ENCODE data around the gene ANKRA2. TPM values are rescaled to one million over a fixed set of nuclear protein-coding genes. Genes with fewer than 3 reads are reported as not detected.

Gene ANKRA2
- total and polyA plus RNA-seq, 10 of the 15 experiments (the other 5 are each of a cell fraction or from before 2014, with no cell fraction given), result 12.3 to 47.1 (median 21.9) TPM

DNA sequence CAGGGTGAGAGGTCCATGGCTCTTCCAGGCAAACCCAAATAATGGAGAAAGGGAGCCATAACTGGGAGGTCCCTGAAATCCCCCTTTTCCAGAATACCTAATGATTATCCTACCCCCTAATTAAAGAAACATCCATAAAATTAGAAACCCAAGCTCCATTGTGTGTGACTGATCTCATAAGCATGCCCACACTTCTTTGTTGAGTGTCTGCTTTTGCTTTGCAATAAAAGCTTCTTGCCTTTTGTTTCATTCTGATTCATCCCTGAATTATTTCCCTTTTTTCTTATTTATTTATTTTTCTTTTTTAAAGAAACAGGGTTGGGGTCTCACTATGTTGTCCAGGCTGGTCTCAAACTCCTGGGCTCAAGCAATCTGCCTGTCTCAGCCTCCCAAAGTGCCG lies 34.1 kb downstream of the ANKRA2 start:
- Histone ChIP-seq H2AFZ (ENCODE audit: control insufficient read depth, low read depth, low read length) (no peak overlapping the region), H3K79me2 (ENCODE audit: control insufficient read depth, insufficient read depth, low read length) (no peaks in the 10 kb centered on the region), H3K9me3 (replicated peaks; ENCODE audit: control insufficient read depth, insufficient read depth, low read length) (no peaks in the 10 kb centered on the region), H3K4me3 (no peak overlapping the region), H3K27ac (ENCODE audit: control insufficient read depth, insufficient read depth) (no peak overlapping the region), H4K20me1 (ENCODE audit: control insufficient read depth, insufficient read depth) (no peaks in the 10 kb centered on the region), H3K27me3 (replicated peaks in 1 of 2; ENCODE audit: control insufficient read depth in 2 of 2, insufficient read depth in 2 of 2, low read length in 1 of 2) (no peaks in the 10 kb centered on the region; a peak in 2 of 4 replicates), H3K4me2 (ENCODE audit: control insufficient read depth, insufficient read depth) (no peak overlapping the region), H3K4me1 (ENCODE audit: control insufficient read depth, insufficient read depth, low read length) (no peaks in the 10 kb centered on the region), H3K9ac (ENCODE audit: control insufficient read depth, insufficient read depth, low read length) (no peak overlapping the region), H3K36me3 (ENCODE audit: control insufficient read depth in 2 of 2, insufficient read depth in 2 of 2, low read length in 1 of 2) (no peaks in the 10 kb centered on the region)
- ChIA-PET RAD21 (ENCODE audit: unreplicated experiment) (interaction anchor here (1.0 kb wide), 1 partner anchor 13 kb away, joined by 4 read pairs; no protein-coding TSS in a partner anchor), POLR2A (no interaction called here), CTCF (interaction anchor here (0.7 to 1.4 kb wide), 5 partner anchors 11 to 60 kb away, joined by 3 to 6 read pairs (median 4); no protein-coding TSS in a partner anchor), SMC1A (ENCODE audit: uncharacterized antibody, unreplicated experiment) (no interaction called here)
- TF ChIP-seq MYC (IDR thresholded peaks at IDR 0.05; ENCODE audit: insufficient read depth, insufficient read length, insufficient replicate concordance, low read length, severe bottlenecking) (no peak), SREBF2 (IDR thresholded peaks at IDR 0.05; ENCODE audit: low read length) (no peak), NR2F1 (conservative IDR thresholded peaks at IDR 0.05) (no peak), JUND (IDR thresholded peaks at IDR 0.05; ENCODE audit: low read depth, low read length) (no peak), MYB (IDR thresholded peaks at IDR 0.05; ENCODE audit: borderline replicate concordance, low read depth, low read length) (no peak), FOS (IDR thresholded peaks at IDR 0.05; ENCODE audit: borderline replicate concordance, extremely low read depth, insufficient read length) (no peak), EGR1 (IDR thresholded peaks at IDR 0.05; ENCODE audit: borderline replicate concordance in 1 of 2, low read depth in 2 of 2, low read length in 2 of 2) (no peak), WRNIP1 (IDR thresholded peaks at IDR 0.05; ENCODE audit: borderline replicate concordance, low read depth, low read length) (no peak), ZNF207 (IDR thresholded peaks at IDR 0.05; ENCODE audit: borderline replicate concordance) (no peak)
- TF ChIP-seq, protein P1, sequence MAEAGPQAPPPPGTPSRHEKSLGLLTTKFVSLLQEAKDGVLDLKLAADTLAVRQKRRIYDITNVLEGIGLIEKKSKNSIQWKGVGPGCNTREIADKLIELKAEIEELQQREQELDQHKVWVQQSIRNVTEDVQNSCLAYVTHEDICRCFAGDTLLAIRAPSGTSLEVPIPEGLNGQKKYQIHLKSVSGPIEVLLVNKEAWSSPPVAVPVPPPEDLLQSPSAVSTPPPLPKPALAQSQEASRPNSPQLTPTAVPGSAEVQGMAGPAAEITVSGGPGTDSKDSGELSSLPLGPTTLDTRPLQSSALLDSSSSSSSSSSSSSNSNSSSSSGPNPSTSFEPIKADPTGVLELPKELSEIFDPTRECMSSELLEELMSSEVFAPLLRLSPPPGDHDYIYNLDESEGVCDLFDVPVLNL (IDR thresholded peaks at IDR 0.05; ENCODE audit: low read depth, low read length), result no peak
- in situ Hi-C loops (cut with MboI) (no loop called here), intact Hi-C loops (cut with micrococcal nuclease; ENCODE audit: unreplicated experiment) (no loop called here)
- 100% methylated on average over 1 of the region's 1 CpG for WGBS (ENCODE audit: insufficient coverage, insufficient replicate concordance, low lambda C conversion rate, missing lambda C conversion rate)
- DNase-seq (ENCODE audit: low read depth, low spot score), result no peak
- FAIRE-seq, result no peak
- ATAC-seq, result no peak
- BruUV-seq (replicated peaks), result no TSS peak
